RWPE2 (cell line): ENCODE results near the gene PARP12.

ENCODE experiments used
- ATAC-seq: fragments of 200-7000 bp; cut with Tn5 transposase; 3 replicates; pipeline ENCODE4 v1.9.1; 2021; ENCODE audit warnings: low read depth
- DNase-seq: peaks from one replicate; pipeline ENCODE4 v3.0.0-alpha.2; 2020; ENCODE audit warnings: low spot score
- H3K27ac ChIP-seq: fragments of 450-650 bp; 2 replicates; pipeline ENCODE4 v1.5.1; 2017; ENCODE audit warnings: mild to moderate bottlenecking; ENCODE audit not compliant: poor library complexity, severe bottlenecking
- H3K27me3 ChIP-seq: fragments of 250-450 bp; sonication (Bioruptor Pico); 2 replicates; pipeline ENCODE4 v1.5.1; 2021; ENCODE audit warnings: mild to moderate bottlenecking, moderate library complexity; ENCODE audit not compliant: insufficient read depth, poor library complexity, severe bottlenecking
- H3K36me3 ChIP-seq: fragments of 250-450 bp; sonication (Bioruptor Pico); 2 replicates; pipeline ENCODE4 v1.5.1; 2020; ENCODE audit warnings: low read depth, mild to moderate bottlenecking, moderate library complexity
- H3K4me1 ChIP-seq: fragments of 250-450 bp; sonication (Bioruptor Pico); 2 replicates; pipeline ENCODE4 v1.5.1; 2021; ENCODE audit warnings: mild to moderate bottlenecking, moderate library complexity; ENCODE audit not compliant: insufficient read depth, poor library complexity, severe bottlenecking
- H3K4me3 ChIP-seq: fragments of 250-450 bp; sonication (Bioruptor Pico); 2 replicates; pipeline ENCODE4 v1.5.1; 2021; ENCODE audit warnings: mild to moderate bottlenecking, moderate library complexity; ENCODE audit not compliant: severe bottlenecking
- H3K9me3 ChIP-seq: fragments of 250-450 bp; sonication (Bioruptor Pico); 2 replicates; pipeline ENCODE4 v1.5.1; 2021; ENCODE audit warnings: mild to moderate bottlenecking, moderate library complexity; ENCODE audit not compliant: severe bottlenecking
- TF ChIP-seq, protein P1 (sequence below): fragments of 450-650 bp; IDR thresholded peaks from one replicate; pipeline ENCODE4 v1.5.1; 2017; ENCODE audit warnings: mild to moderate bottlenecking, moderate library complexity; ENCODE audit not compliant: poor library complexity, severe bottlenecking

The PARP12 gene

DNA sequence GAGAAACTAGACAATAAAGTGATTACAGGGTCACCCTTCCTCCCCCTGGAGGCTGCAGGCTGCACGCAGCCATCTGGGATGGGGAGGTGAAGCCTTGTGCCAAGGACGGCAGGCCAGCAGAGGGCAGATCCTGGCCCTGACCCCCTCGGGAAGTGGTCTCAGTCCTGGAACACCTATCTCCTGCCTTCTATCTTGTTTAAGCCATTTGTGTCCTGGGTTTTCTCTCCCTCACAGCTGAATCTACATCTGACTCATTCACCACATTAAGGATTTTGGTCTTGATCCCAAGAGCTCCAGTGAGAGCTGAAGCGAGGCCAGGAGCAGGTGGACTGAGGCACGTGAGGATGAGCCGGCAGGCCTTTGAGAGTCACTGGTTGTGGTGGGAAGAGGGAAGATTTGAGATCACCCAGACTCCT, 16.4 kb upstream of the PARP12 start:
- ATAC-seq (peak; percentile 53), DNase-seq (no peak)
- Histone ChIP-seq H3K4me1 (no peaks in the 10 kb centered on the region), H3K4me3 (no peak overlapping the region), H3K9me3 (no peaks in the 10 kb centered on the region), H3K27ac (no peak overlapping the region), H3K36me3 (no peaks in the 10 kb centered on the region), H3K27me3 (no peaks in the 10 kb centered on the region)
- TF ChIP-seq, protein P1, sequence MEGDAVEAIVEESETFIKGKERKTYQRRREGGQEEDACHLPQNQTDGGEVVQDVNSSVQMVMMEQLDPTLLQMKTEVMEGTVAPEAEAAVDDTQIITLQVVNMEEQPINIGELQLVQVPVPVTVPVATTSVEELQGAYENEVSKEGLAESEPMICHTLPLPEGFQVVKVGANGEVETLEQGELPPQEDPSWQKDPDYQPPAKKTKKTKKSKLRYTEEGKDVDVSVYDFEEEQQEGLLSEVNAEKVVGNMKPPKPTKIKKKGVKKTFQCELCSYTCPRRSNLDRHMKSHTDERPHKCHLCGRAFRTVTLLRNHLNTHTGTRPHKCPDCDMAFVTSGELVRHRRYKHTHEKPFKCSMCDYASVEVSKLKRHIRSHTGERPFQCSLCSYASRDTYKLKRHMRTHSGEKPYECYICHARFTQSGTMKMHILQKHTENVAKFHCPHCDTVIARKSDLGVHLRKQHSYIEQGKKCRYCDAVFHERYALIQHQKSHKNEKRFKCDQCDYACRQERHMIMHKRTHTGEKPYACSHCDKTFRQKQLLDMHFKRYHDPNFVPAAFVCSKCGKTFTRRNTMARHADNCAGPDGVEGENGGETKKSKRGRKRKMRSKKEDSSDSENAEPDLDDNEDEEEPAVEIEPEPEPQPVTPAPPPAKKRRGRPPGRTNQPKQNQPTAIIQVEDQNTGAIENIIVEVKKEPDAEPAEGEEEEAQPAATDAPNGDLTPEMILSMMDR: no peak

DNA sequence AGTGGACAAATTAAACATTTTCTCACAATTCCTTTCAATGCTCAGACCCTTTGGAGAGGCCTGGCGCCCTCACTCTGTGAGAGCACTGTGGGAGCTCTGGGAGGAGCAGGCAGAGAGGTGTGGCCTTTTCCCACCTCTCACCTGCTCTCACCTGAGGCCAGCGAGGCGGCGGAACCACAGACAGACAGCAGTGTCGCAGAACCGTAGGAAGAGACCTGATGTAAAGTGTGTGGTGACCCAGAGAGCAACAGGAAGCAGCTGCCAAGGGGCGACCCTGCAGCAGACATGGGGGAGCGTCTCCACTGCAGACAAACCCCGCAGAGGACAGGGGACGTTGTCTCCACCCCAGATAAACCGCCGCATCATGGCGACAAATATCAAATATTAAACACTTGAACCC, 15.6 kb upstream of the PARP12 start:
- no peak for DNase-seq
- Histone ChIP-seq H3K27me3 (no peaks in the 10 kb centered on the region), H3K4me1 (no peaks in the 10 kb centered on the region), H3K9me3 (no peaks in the 10 kb centered on the region), H3K4me3 (no peak overlapping the region), H3K27ac (no peak overlapping the region), H3K36me3 (no peaks in the 10 kb centered on the region)
- TF ChIP-seq, protein P1: no peak
- ATAC-seq: no peak

DNA sequence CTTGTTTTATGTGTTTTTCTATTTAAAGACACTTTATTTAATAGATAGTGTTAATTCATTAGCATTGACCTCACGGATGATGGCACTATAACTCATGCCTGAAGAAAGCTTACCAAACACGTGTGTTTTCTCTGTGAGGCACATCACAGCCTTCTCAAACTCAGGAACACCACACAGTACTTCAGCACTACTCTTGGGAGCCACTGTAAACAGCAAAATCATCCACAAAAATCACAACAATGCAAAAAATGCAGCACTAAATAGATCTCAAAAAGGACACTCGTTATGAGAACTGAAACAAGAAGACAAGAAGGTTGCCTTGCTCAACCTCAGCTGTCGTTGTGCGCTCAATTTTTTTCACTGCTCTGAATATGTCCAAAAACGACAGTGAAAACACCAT, 12.0 kb upstream of the PARP12 start:
- Histone ChIP-seq H3K9me3 (no peaks in the 10 kb centered on the region), H3K27ac (no peak overlapping the region), H3K4me3 (no peak overlapping the region), H3K36me3 (no peaks in the 10 kb centered on the region), H3K4me1 (no peaks in the 10 kb centered on the region), H3K27me3 (no peaks in the 10 kb centered on the region)
- DNase-seq: no peak
- TF ChIP-seq, protein P1: no peak
- no peak for ATAC-seq

DNA sequence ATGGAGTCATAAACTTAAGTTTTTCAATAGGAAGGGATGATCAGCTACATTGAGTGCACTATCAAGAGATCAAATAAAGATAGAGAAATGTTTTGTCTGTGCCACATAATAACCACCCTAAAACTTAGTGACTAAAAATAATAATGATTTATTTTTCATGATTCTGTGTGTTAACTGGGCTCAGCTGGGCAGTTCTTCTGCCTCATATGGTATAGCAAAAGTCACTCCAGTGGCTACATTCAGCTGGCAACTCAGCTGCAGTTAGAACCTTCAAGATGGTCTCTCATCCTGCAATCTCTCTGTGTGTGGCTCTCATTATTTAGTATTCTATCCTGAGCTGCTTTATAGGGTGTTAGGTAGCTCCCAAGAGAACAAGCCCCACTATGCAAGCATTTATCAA, 7.8 kb upstream of the PARP12 start:
- Histone ChIP-seq H3K9me3 (peaks cover 10% of the 10 kb centered on the region), H3K27ac (no peak overlapping the region), H3K4me1 (no peaks in the 10 kb centered on the region), H3K36me3 (no peaks in the 10 kb centered on the region), H3K27me3 (no peaks in the 10 kb centered on the region), H3K4me3 (no peak overlapping the region)
- TF ChIP-seq, protein P1: no peak
- ATAC-seq (no peak), DNase-seq (no peak)

DNA sequence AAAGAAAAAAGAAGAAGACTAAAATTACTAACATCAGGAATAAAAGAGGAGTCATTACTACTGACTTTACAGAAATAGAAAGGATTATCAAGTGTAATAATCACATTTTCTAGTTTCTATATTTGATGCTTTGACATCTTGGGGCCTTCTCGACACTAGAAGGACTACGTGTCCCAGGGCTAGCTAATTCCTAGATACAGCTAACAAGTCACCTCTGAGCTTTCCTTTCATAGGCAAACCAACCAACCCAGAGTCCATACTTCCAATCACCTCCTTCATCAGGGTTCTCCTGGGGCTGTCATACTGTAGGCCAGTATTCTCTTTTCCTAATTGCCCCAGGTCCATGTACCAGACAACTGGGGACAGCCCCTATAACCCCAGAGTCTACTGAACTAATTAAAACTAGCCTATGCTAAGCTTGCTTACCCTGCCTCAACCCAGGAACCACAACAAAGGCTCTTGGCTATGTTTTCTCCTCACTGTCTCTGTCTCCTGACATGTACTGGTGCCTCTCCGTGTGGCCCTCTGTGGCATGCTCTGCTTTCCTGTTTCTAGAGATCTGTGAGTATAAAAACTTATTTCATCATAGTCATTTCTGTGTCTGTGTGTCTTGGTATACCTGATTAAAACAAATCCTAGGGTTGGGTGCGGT, 6.7 kb upstream of the PARP12 start:
- Histone ChIP-seq H3K27ac (no peak overlapping the region), H3K4me1 (no peaks in the 10 kb centered on the region), H3K36me3 (no peaks in the 10 kb centered on the region), H3K9me3 (peaks cover 10% of the 10 kb centered on the region), H3K4me3 (no peak overlapping the region), H3K27me3 (no peaks in the 10 kb centered on the region)
- DNase-seq: no peak
- ATAC-seq: no peak
- TF ChIP-seq, protein P1: no peak
